Sigmoid colon (tissue), 7 donors: ENCODE results near the gene KREMEN1. TPM values are rescaled to one million over a fixed set of nuclear protein-coding genes. Genes with fewer than 3 reads are reported as not detected.

Experiments used
- DNase-seq: peaks from one replicate; pipeline ENCODE4 v3.0.0-alpha.2; 2019
- H3K27ac ChIP-seq, 4 donors: fragments of 200-600 bp; sonication (generic); one replicate each; pipeline ENCODE4 v1.5.1; 2016 to 2019; ENCODE audit warnings: mild to moderate bottlenecking in 1 of 4
- H3K27me3 ChIP-seq, 3 donors: fragments of 200-600 bp; sonication (generic); one replicate each; pipeline ENCODE4 v1.5.1; 2019; ENCODE audit warnings: mild to moderate bottlenecking in 1 of 3
- H3K36me3 ChIP-seq, 4 donors: fragments of 200-600 bp; sonication (generic); one replicate each; pipeline ENCODE4 v1.5.1; 2016 to 2019
- H3K4me1 ChIP-seq, 4 donors: fragments of 200-600 bp; sonication (generic); one replicate each; pipeline ENCODE4 v1.5.1; 2017 to 2019
- H3K4me3 ChIP-seq, 4 donors: fragments of 200-600 bp; sonication (generic); one replicate each; pipeline ENCODE4 v1.5.1; 2017 to 2019; ENCODE audit warnings: mild to moderate bottlenecking in 2 of 4, moderate library complexity in 1 of 4
- H3K9me3 ChIP-seq, 4 donors: fragments of 200-600 bp in 3 of 4; sonication (generic) in 3 of 4; one replicate each; pipeline versions ENCODE4 v1.5.1 to v1.6.1; 2013 to 2019
- EP300 ChIP-seq, 4 donors: sonication (generic); formaldehyde crosslinking; IDR thresholded peaks; one replicate each; pipeline ENCODE4 v1.6.1; 2017; ENCODE audit warnings: antibody characterized with exemption in 4 of 4
- POLR2A ChIP-seq, 2 donors: fragments of 450-650 bp; IDR thresholded peaks; one replicate each; pipeline ENCODE4 v1.6.1; 2016; ENCODE audit warnings: antibody characterized with exemption in 2 of 2, mild to moderate bottlenecking in 2 of 2, moderate library complexity in 2 of 2
- POLR2AphosphoS5 ChIP-seq, 4 donors: sonication (generic); formaldehyde crosslinking; IDR thresholded peaks; one replicate each; pipeline ENCODE4 v1.6.1; 2017; ENCODE audit warnings: antibody characterized with exemption in 4 of 4
- WGBS, 2 donors: extraction: QIAGEN DNeasy Blood & Tissue Kit; methylation state at CpG; one replicate each; pipeline ENCODE4 v1.1.7; 2013; 5-methylcytosine and 5-hydroxymethylcytosine counted together
- intact Hi-C: fragments of 100-400 bp; cut with DNase I; formaldehyde crosslinking; loops from one replicate; pipeline ENCODE4 v1.15.1; 2023
- polyA plus RNA-seq, 3 donors: library from polyadenylated mRNA; stranded (reverse); fragments of 200-250 nt; gene quantifications; one replicate each; pipeline ENCODE4 v1.2.3, GENCODE V29; 2013
- total RNA-seq, 4 donors: library from RNA; depleted of rRNA; stranded (reverse); fragments of >200 nt; gene quantifications; one replicate each; pipeline ENCODE4 v1.1.0, GENCODE V29; 2016
- TF ChIP-seq, protein P1 (sequence below), 4 experiments: fragments of 450-650 bp in 3 of 4; fragments of 200-600 bp in 1 of 4; IDR thresholded peaks; one replicate each; pipeline ENCODE4 v1.5.1; 2016 to 2019; ENCODE audit warnings: antibody characterized with exemption in 4 of 4, mild to moderate bottlenecking in 3 of 4, moderate library complexity in 2 of 4
- donor health status: healthy with polysubstance abuse.
- donor health status: Bipolar disorder and iron deficiency.
- donor health status: healthy.

The KREMEN1 gene
- total and polyA plus RNA-seq, 7 donors: 4.2 to 13.2 (median 6.7) TPM

DNA sequence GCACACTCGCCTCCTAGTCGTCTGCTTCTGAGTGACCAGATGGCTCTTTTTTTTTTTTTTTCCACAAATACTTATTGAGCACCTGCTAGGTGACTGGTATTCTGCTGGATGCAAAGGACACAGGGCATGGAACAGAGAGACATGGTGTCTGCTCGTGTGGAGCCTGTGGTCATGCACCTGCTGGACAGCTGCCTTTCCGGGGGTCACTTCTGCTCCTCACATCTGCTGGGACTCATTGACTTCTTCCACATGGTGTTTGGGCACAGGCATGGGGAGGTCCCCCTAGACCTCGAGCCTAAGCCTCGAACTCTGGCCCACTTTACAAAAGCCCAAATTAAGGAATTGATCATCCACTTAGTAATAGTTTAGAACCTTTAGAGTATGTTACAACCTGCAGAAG lies 93.3 kb downstream of the KREMEN1 start:
- Histone ChIP-seq H3K9me3 (no peaks in the 10 kb centered on the region), H3K27me3 (no peaks in the 10 kb centered on the region), H3K4me1 (no peaks in the 10 kb centered on the region), H3K4me3 (no peak overlapping the region), H3K27ac (no peak overlapping the region), H3K36me3 (no peaks in the 10 kb centered on the region)
- peak; percentile 28 for DNase-seq
- 74 to 88% methylated on average over 6 of the region's 6 CpGs for whole genome bisulfite sequencing, 2 donors
- TF ChIP-seq POLR2A (IDR thresholded peaks at IDR 0.05) (no peak), EP300 (IDR thresholded peaks at IDR 0.05) (no peak), POLR2AphosphoS5 (IDR thresholded peaks at IDR 0.05) (no peak)
- intact Hi-C loops: no loop called here

DNA sequence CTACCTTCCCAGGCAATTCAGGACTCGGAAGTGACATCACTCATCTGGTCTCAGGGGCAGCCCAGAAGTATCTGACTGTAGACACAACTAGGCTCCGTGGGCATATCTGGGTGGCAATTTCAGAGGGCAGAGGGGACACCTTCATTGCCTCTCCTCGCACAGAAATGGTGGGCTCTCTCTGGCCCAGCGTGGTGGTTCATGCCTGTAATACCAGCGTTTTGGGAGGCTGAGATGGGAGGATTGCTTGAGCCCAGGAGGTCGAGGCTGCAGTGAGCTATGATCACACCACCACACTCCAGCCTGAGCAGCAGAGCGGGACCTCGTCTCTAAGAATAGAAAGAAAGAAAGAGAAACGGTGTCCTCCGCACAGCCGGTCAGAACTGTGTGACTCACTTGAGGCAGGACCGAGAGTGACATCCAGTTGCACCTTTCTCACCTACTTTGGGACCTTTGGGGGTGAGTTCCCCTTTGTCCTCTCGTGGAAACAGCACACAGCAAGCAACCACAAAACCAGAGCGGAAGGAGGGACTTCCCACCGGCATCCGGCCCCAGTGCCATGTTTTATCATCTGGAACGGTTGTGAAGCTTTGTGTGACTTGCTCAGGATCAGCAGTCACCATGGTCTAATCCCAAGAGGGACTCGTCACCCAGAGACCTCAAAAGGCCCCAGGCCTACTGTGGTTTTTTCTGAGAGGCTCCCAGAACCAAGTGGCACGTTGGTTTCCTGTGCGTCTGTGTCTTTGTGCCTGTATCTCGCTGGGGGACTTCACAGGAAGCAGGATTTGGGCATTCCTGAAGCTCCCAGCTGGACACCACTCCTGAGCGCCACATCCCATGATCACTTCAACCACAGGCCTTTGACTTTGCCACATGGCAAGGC lies 94.4 kb downstream of the KREMEN1 start:
- H3K9me3 ChIP-seq: no peaks in the 10 kb centered on the region
- no peak overlapping the region for H3K4me3 ChIP-seq
- 60 to 84% methylated on average over 22 of the region's 22 CpGs for WGBS, 2 donors
- intact Hi-C loops: no loop called here
- no peak for TF ChIP-seq POLR2AphosphoS5 (IDR thresholded peaks at IDR 0.05)
- TF ChIP-seq EP300 (IDR thresholded peaks at IDR 0.05): no peak
- TF ChIP-seq, protein P1, sequence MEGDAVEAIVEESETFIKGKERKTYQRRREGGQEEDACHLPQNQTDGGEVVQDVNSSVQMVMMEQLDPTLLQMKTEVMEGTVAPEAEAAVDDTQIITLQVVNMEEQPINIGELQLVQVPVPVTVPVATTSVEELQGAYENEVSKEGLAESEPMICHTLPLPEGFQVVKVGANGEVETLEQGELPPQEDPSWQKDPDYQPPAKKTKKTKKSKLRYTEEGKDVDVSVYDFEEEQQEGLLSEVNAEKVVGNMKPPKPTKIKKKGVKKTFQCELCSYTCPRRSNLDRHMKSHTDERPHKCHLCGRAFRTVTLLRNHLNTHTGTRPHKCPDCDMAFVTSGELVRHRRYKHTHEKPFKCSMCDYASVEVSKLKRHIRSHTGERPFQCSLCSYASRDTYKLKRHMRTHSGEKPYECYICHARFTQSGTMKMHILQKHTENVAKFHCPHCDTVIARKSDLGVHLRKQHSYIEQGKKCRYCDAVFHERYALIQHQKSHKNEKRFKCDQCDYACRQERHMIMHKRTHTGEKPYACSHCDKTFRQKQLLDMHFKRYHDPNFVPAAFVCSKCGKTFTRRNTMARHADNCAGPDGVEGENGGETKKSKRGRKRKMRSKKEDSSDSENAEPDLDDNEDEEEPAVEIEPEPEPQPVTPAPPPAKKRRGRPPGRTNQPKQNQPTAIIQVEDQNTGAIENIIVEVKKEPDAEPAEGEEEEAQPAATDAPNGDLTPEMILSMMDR (IDR thresholded peaks at IDR 0.05): no peak
- no peak for TF ChIP-seq POLR2A (IDR thresholded peaks at IDR 0.05)
- H3K27ac ChIP-seq: no peak overlapping the region
- no peaks in the 10 kb centered on the region for H3K27me3 ChIP-seq
- H3K36me3 ChIP-seq: no peaks in the 10 kb centered on the region
- H3K4me1 ChIP-seq: no peaks in the 10 kb centered on the region
- DNase-seq: peak; percentile 41

DNA sequence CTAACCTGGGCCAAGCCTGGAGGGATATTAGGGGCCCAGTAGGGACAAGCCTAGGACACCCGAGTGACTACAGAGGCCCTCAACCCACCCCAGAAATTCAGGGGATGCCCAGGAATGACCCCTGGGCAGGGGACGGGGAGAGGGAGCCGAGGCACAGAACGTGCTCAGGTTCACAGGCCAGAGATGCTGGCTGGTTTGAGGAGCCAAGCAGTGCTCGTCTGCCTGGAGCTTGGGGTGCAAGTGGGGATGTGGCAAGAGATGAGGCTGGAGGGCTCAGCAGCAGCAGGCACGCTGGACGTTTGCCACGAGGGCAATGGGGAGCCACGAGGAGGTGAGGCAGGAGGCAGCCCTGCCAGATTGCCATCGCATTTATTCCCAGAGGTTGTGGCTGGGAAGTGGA lies 98.9 kb downstream of the KREMEN1 start:
- TF ChIP-seq EP300 (IDR thresholded peaks at IDR 0.05) (no peak), POLR2AphosphoS5 (IDR thresholded peaks at IDR 0.05) (no peak), POLR2A (IDR thresholded peaks at IDR 0.05) (no peak)
- TF ChIP-seq, protein P1 (IDR thresholded peaks at IDR 0.05): no peak

DNA sequence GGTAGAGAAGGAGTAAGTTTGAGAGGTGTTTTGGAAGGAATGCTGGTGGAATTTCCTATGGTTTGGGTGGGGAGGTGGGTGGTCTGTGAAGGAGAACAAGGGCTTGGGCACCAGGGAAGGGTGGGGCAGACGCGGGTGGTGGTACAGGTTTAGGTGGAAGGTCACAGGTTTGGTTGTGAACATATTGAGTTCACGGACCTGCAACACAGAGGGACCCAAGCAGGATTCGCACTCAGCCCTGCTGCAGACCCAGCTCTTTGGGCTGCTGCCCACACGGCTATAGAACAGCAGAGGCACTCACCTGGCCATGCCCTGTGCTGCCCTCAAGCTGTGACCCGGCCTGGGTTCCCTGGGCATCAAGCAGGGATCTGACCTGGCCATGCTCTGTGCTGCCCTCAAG lies 99.4 kb downstream of the KREMEN1 start:
- Histone ChIP-seq H3K27me3 (no peaks in the 10 kb centered on the region), H3K36me3 (no peaks in the 10 kb centered on the region), H3K4me1 (no peaks in the 10 kb centered on the region), H3K27ac (no peak overlapping the region), H3K9me3 (peaks cover 0 to 10% (median 6%) of the 10 kb centered on the region in 4 donors), H3K4me3 (no peak overlapping the region)
- 90 to 91% methylated on average over 6 of the region's 6 CpGs for WGBS, 2 donors
- DNase-seq: peak; percentile 54
- TF ChIP-seq, protein P1 (IDR thresholded peaks at IDR 0.05): no peak
- TF ChIP-seq POLR2AphosphoS5 (IDR thresholded peaks at IDR 0.05): no peak
- TF ChIP-seq POLR2A (IDR thresholded peaks at IDR 0.05): no peak
- TF ChIP-seq EP300 (IDR thresholded peaks at IDR 0.05): no peak
- intact Hi-C loops: no loop called here

More for the DNA sequence above, 98.9 kb downstream of the KREMEN1 start:
- Histone ChIP-seq H3K36me3 (no peaks in the 10 kb centered on the region), H3K4me1 (no peaks in the 10 kb centered on the region), H3K27ac (no peak overlapping the region), H3K4me3 (no peak overlapping the region), H3K27me3 (no peaks in the 10 kb centered on the region), H3K9me3 (peaks cover 0 to 10% (median 6%) of the 10 kb centered on the region in 4 donors)
- intact Hi-C loops: no loop called here
- WGBS, 2 donors: 85 to 88% methylated on average over 10 of the region's 10 CpGs
- DNase-seq: peak; percentile 62

DNA sequence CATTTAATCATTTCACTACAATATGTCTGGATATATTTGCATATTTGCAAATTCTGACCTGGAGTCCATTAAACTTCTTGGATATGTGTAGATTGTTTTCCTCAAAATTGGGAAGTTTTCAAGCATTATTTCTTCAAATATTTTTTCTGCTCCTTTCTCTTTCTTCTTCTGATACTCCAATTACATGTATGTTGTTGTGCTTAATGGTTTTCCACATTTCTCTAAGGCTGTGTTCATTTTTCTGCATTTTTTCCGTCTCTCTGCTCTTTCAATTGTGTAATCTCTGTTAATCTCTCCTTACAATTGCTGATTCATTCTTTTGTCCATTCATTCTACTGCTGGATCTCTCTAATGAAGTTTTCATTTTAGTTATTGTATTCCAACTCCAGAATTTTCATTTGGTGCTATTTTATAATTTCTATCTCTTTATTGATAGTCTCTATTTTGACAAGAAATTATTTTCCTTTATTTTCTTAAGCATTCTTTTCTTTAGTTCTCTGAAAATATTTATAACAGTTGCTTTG lies 102.5 kb downstream of the KREMEN1 start:
- Histone ChIP-seq H3K4me3 (no peak overlapping the region), H3K27me3 (no peaks in the 10 kb centered on the region), H3K27ac (no peak overlapping the region), H3K36me3 (no peaks in the 10 kb centered on the region), H3K4me1 (no peaks in the 10 kb centered on the region), H3K9me3 (peaks cover 0 to 10% (median 6%) of the 10 kb centered on the region in 4 donors)
- 95 to 96% methylated on average over 1 of the region's 1 CpG for WGBS, 2 donors
- intact Hi-C loops: no loop called here
- DNase-seq: no peak
- TF ChIP-seq EP300 (IDR thresholded peaks at IDR 0.05): no peak
- TF ChIP-seq POLR2A (IDR thresholded peaks at IDR 0.05): no peak
- TF ChIP-seq, protein P1 (IDR thresholded peaks at IDR 0.05): no peak
- TF ChIP-seq POLR2AphosphoS5 (IDR thresholded peaks at IDR 0.05): no peak
